Upper lobe of left lung (tissue), 6 donors: ENCODE results near the gene DUSP8. TPM values are rescaled to one million over a fixed set of nuclear protein-coding genes. Genes with fewer than 3 reads are reported as not detected.

Source experiments
- ATAC-seq, 2 donors: fragments of 200-7000 bp; cut with Tn5 transposase; one replicate each; pipeline ENCODE4 v1.9.1; 2022; ENCODE audit warnings: mild to moderate bottlenecking in 2 of 2, moderate library complexity in 2 of 2; ENCODE audit not compliant: low FRiP score in 2 of 2
- DNase-seq, 2 donors: peaks; one replicate each; pipeline ENCODE4 v3.0.0-alpha.2; 2019 to 2020
- H3K27ac ChIP-seq, 4 donors: fragments of 200-600 bp; sonication (generic); one replicate each; pipeline ENCODE4 v1.5.1; 2016 to 2019
- H3K27me3 ChIP-seq, 4 donors: fragments of 200-600 bp; sonication (generic); one replicate each; pipeline ENCODE4 v1.5.1; 2017 to 2019
- H3K36me3 ChIP-seq, 4 donors: fragments of 200-600 bp; sonication (generic); one replicate each; pipeline ENCODE4 v1.5.1; 2016 to 2019
- H3K4me1 ChIP-seq, 4 donors: fragments of 200-600 bp; sonication (generic); one replicate each; pipeline ENCODE4 v1.5.1; 2018 to 2019
- H3K4me3 ChIP-seq, 4 donors: fragments of 200-600 bp; sonication (generic); one replicate each; pipeline ENCODE4 v1.5.1; 2017 to 2019; ENCODE audit warnings: mild to moderate bottlenecking in 2 of 4, moderate library complexity in 1 of 4
- H3K9me3 ChIP-seq, 4 donors: fragments of 200-600 bp; sonication (generic); one replicate each; pipeline ENCODE4 v1.5.1; 2018 to 2019
- CTCF ChIP-seq, 6 experiments: fragments of 450-650 bp in 4 of 6; fragments of 200-600 bp in 2 of 6; sonication (generic) in 2 of 6; IDR thresholded peaks; one replicate each; pipeline ENCODE4 v1.5.1; 2016 to 2019; ENCODE audit warnings: antibody characterized with exemption in 6 of 6
- EP300 ChIP-seq, 4 donors: sonication (generic); formaldehyde crosslinking; IDR thresholded peaks; one replicate each; pipeline ENCODE4 v1.5.1; 2017; ENCODE audit warnings: antibody characterized with exemption in 4 of 4, control low read depth in 2 of 4
- POLR2A ChIP-seq, 4 donors: fragments of 450-650 bp; IDR thresholded peaks; one replicate each; pipeline ENCODE4 v1.5.1; 2016 to 2017; ENCODE audit warnings: antibody characterized with exemption in 4 of 4, mild to moderate bottlenecking in 2 of 4
- POLR2AphosphoS5 ChIP-seq, 2 donors: sonication (generic); formaldehyde crosslinking; IDR thresholded peaks; one replicate each; pipeline ENCODE4 v1.5.1; 2017; ENCODE audit warnings: antibody characterized with exemption in 2 of 2
- WGBS, 2 donors: methylation state at CpG; one replicate each; pipeline ENCODE4 v1.1.5; 2017 to 2018; 5-methylcytosine and 5-hydroxymethylcytosine counted together
- total RNA-seq, 6 donors: library from RNA; depleted of rRNA in 4 of 6; stranded (reverse); fragments of >200 nt in 4 of 6; gene quantifications; one replicate each; pipeline versions ENCODE4 v1.1.0 to v1.2.1, GENCODE V29; 2016 to 2021
- donor health status: DM: no; HTN: no; CAD: no; lungs with moderate emphysema.
- donor health status: DM: no; HTN: yes; CAD: no; lungs with severe emphysema.

DUSP8 gene
- total RNA-seq, 6 donors from 2014 or later = 5.2 to 19.3 (median 13.5) TPM

DNA sequence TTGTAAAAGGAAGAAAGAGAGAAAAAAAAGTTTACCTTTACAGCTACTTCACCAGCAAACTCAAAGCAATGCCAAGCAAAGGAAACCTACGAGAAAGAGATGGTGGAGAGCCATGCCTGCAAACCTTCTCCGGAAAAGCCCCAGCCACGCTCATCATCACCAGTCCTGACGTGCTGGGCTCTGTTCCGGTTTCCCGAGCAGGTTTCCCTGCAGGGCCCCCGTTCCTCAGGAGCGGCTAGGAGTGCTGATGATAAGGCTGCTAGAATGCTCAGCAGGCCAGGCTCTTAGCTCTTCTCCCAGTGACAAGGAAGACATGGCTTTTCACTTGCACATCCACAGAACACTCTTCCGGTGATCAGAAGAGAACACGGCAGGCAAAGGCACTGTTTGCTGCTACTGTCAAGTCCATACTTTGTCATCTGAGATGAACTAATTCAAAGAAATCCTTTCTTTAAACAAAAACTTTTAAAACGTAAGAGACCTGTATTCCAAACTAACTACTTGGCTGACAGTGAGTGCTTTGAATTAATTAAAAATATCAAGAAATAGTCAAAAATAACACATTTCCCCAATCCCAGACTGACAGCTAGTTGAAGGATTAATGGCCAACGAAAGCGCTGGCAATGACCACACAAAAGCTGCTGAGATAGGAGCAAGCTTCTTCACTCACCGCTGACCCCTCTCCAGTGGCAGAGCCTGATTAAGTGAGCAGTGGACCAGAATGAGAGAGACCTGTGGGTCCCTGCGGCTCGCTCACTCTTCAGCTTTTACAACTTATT is 35.8 kb downstream of the DUSP8 start:
- no peaks in the 10 kb centered on the region for H3K9me3 ChIP-seq
- DNase-seq (no peak), ATAC-seq (no peak)
- H3K27me3 ChIP-seq = no peaks in the 10 kb centered on the region
- peaks cover 0 to 12% (median 6%) of the 10 kb centered on the region in 4 donors for H3K36me3 ChIP-seq
- no peak overlapping the region for H3K4me3 ChIP-seq
- 71 to 75% methylated on average over 16 of the region's 16 CpGs for WGBS, 2 donors
- peak overlapping the region in 2 of 4 donors; percentile 49 to 57 for H3K27ac ChIP-seq
- H3K4me1 ChIP-seq = peaks cover 45 to 52% (median 50%) of the 10 kb centered on the region in 4 donors
- TF ChIP-seq EP300 (IDR thresholded peaks at IDR 0.05) (no peak), POLR2AphosphoS5 (IDR thresholded peaks at IDR 0.05) (no peak), CTCF (IDR thresholded peaks at IDR 0.05) (no peak), POLR2A (IDR thresholded peaks at IDR 0.05) (no peak)

DNA sequence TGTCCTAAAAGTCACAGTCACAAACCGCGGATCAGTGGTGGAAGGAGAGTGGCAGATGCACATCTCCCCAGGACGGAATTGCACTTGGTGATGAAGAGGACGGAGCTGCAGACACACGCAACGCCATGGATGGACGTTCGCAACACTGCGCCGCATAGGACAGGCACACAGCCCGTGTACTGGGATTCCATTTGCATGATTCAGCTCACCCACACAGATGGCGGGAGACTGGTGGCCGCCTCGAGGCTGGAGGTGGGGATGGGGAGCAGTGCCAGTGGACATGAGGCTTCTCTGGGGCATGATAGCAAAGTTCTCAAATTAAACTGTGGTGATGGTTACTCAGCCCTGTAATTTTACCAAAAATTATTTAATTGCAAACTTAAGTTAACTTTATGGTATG is 37.4 kb downstream of the DUSP8 start:
- H3K4me1 ChIP-seq = peaks cover 53 to 61% (median 58%) of the 10 kb centered on the region in 4 donors
- H3K27me3 ChIP-seq = no peaks in the 10 kb centered on the region
- DNase-seq (peak in 1 of 2 donors; percentile 51), ATAC-seq (peak in 1 of 2 donors; percentile 47)
- TF ChIP-seq POLR2AphosphoS5 (IDR thresholded peaks at IDR 0.05) (no peak), POLR2A (IDR thresholded peaks at IDR 0.05) (no peak), CTCF (IDR thresholded peaks at IDR 0.05) (no peak), EP300 (IDR thresholded peaks at IDR 0.05) (no peak)
- WGBS, 2 donors = 82 to 88% methylated on average over 10 to 14 of the region's 14 CpGs
- no peak overlapping the region for H3K4me3 ChIP-seq
- H3K9me3 ChIP-seq = no peaks in the 10 kb centered on the region
- peaks cover under 1 to 12% (median 8%) of the 10 kb centered on the region in 4 donors for H3K36me3 ChIP-seq
- H3K27ac ChIP-seq = peak overlapping the region in 1 of 4 donors; percentile 77

DNA sequence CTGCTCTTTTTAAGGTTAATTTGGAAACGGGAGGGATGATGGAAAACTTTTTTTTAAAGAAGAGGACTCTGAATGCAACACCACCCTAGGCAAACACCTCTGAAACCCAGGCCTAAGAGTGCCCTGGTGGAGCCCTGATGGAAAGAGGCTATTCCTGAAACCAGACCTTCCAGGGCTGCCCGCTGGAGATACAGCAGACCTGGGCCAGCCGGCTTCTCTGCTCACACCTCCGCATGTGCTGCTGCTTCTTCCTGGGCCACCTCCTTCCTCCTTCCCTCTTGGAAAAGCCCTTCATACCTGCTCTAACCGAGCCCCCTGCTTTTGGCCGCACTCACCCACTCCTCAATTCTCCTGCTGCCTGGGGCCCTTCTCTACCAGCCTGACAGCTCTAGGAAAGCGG is 37.9 kb downstream of the DUSP8 start:
- ATAC-seq = no peak

GRCh38 chr11:1533342-1533725 is 38.7 kb downstream of the DUSP8 start:
- ATAC-seq = no peak
- TF ChIP-seq EP300 (IDR thresholded peaks at IDR 0.05) = no peak
- TF ChIP-seq POLR2A (IDR thresholded peaks at IDR 0.05) = no peak
- TF ChIP-seq POLR2AphosphoS5 (IDR thresholded peaks at IDR 0.05) = no peak
- no peak for TF ChIP-seq CTCF (IDR thresholded peaks at IDR 0.05)
- Histone ChIP-seq H3K4me3 (no peak overlapping the region), H3K4me1 (peaks cover 57 to 73% (median 62%) of the 10 kb centered on the region in 4 donors), H3K9me3 (no peaks in the 10 kb centered on the region), H3K36me3 (peaks cover 2 to 12% (median 8%) of the 10 kb centered on the region in 4 donors), H3K27ac (peak overlapping the region; percentile 59 to 77 (median 63)), H3K27me3 (no peaks in the 10 kb centered on the region)
- no peak for DNase-seq
- WGBS, 2 donors = 68 to 100% methylated on average over 1 to 10 of the region's 10 CpGs

More for the DNA sequence above, 37.9 kb downstream of the DUSP8 start:
- H3K9me3 ChIP-seq = no peaks in the 10 kb centered on the region
- TF ChIP-seq EP300 (IDR thresholded peaks at IDR 0.05) = no peak
- TF ChIP-seq CTCF (IDR thresholded peaks at IDR 0.05) = no peak
- TF ChIP-seq POLR2AphosphoS5 (IDR thresholded peaks at IDR 0.05) = no peak
- no peak for TF ChIP-seq POLR2A (IDR thresholded peaks at IDR 0.05)
- 85 to 87% methylated on average over 7 of the region's 7 CpGs for WGBS, 2 donors
- peak overlapping the region in 2 of 4 donors; percentile 59 to 77 for H3K27ac ChIP-seq
- H3K4me1 ChIP-seq = peaks cover 56 to 64% (median 58%) of the 10 kb centered on the region in 4 donors
- H3K4me3 ChIP-seq = no peak overlapping the region
- H3K36me3 ChIP-seq = peaks cover 2 to 12% (median 8%) of the 10 kb centered on the region in 4 donors
- no peaks in the 10 kb centered on the region for H3K27me3 ChIP-seq
- no peak for DNase-seq
